Neural crest cell (in vitro differentiated cells): Measurements from ENCODE around the gene SPDYE4. TPM values are rescaled to one million over a fixed set of nuclear protein-coding genes. Genes with fewer than 3 reads are reported as not detected.

ENCODE experiments used
- DNase-seq: peaks from one replicate; pipeline ENCODE4 v3.0.0; 2021; ENCODE audit warnings: low read depth, mixed read lengths, low spot score
- H3K27ac Mint-ChIP-seq: one replicate; pipeline ENCODE4 v1.8.0; 2021; ENCODE audit warnings: mild to moderate bottlenecking, mixed read lengths; ENCODE audit not compliant: unreplicated experiment
- H3K27me3 Mint-ChIP-seq: 2 replicates; pipeline ENCODE4 v1.8.0; 2021; ENCODE audit warnings: low read depth, mild to moderate bottlenecking, mixed read lengths
- H3K36me3 Mint-ChIP-seq: 2 replicates; pipeline ENCODE4 v1.8.0; 2021; ENCODE audit warnings: low read depth, mild to moderate bottlenecking, mixed read lengths
- H3K4me1 Mint-ChIP-seq: 2 replicates; pipeline ENCODE4 v1.8.0; 2021; ENCODE audit warnings: mixed read lengths
- H3K4me3 Mint-ChIP-seq: one replicate; pipeline ENCODE4 v1.8.0; 2021; ENCODE audit warnings: mild to moderate bottlenecking, mixed read lengths
- H3K9me3 Mint-ChIP-seq: 2 replicates; pipeline ENCODE4 v1.8.0; 2021; ENCODE audit warnings: mixed read lengths
- total RNA-seq: library from RNA; stranded (reverse); gene quantifications from 2 replicates; pipeline ENCODE4 v1.2.1, GENCODE V29; 2021
- TF ChIP-seq, protein P1 (sequence below): fragments of 200-600 bp; sonication (generic); conservative IDR thresholded peaks from 2 replicates; pipeline ENCODE4 v1.5.0; 2021; ENCODE audit warnings: antibody characterized with exemption, mild to moderate bottlenecking

SPDYE4 gene
- total RNA-seq, 1 donor from 2014 or later: not detected

DNA sequence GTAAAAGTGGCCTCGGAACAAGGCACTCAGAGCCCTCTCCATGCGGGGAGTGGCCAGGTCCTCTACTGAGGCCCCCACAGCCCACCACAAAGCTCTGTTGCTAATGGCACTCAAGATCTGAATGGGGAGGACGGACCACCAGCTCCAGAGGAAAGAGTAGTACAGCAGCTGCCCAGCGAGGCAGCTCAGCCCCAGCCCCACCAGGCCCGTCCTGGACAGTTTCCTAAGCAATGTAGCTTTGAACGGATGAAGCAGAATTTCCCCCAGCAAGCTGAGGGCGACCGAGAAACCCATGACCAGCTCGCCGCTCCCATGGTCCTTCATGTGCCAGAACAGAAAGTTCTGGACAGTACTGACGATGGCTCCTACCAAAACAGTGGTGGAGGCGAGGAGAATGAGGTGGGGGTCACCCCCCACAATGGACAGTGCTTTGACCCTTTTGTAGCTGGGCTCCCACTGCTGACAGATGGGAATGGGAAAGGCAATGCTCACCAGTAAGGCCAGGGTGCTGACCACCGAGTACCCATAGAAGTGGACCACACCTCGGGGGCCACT lies 39.4 kb upstream of the SPDYE4 start:
- H3K9me3 Mint-ChIP-seq: no peaks in the 10 kb centered on the region
- H3K27me3 Mint-ChIP-seq: peaks cover 53% of the 10 kb centered on the region
- TF ChIP-seq, protein P1, sequence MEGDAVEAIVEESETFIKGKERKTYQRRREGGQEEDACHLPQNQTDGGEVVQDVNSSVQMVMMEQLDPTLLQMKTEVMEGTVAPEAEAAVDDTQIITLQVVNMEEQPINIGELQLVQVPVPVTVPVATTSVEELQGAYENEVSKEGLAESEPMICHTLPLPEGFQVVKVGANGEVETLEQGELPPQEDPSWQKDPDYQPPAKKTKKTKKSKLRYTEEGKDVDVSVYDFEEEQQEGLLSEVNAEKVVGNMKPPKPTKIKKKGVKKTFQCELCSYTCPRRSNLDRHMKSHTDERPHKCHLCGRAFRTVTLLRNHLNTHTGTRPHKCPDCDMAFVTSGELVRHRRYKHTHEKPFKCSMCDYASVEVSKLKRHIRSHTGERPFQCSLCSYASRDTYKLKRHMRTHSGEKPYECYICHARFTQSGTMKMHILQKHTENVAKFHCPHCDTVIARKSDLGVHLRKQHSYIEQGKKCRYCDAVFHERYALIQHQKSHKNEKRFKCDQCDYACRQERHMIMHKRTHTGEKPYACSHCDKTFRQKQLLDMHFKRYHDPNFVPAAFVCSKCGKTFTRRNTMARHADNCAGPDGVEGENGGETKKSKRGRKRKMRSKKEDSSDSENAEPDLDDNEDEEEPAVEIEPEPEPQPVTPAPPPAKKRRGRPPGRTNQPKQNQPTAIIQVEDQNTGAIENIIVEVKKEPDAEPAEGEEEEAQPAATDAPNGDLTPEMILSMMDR: no peak
- peaks cover 4% of the 10 kb centered on the region for H3K4me1 Mint-ChIP-seq
- no peaks in the 10 kb centered on the region for H3K36me3 Mint-ChIP-seq
- DNase-seq: no peak
- no peak overlapping the region for H3K4me3 Mint-ChIP-seq
- H3K27ac Mint-ChIP-seq: no peak overlapping the region

DNA sequence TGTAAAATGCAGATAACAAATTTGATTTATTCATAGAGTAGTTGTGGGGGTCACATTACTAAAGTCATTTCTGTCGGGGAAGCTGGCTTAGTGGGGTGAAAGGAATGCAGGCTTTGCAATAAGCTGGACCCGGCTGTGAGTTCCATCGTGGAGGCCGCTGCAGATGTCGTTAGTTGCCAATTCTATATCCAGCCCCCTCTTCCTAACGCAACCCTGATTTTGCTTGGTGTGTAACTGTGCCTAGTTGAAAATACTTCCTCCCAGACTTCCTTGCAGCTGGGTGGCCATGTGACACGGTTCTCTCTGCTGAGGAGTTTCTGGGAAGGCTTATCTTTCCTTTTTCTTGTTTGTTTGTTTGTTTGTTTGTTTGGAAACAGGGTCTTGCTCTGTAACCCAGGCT lies 36.3 kb upstream of the SPDYE4 start:
- peaks cover 3% of the 10 kb centered on the region for H3K36me3 Mint-ChIP-seq
- TF ChIP-seq, protein P1: no peak
- H3K27ac Mint-ChIP-seq: no peak overlapping the region
- H3K4me1 Mint-ChIP-seq: peaks cover 7% of the 10 kb centered on the region
- H3K27me3 Mint-ChIP-seq: peaks cover 30% of the 10 kb centered on the region
- peaks cover 5% of the 10 kb centered on the region for H3K9me3 Mint-ChIP-seq
- H3K4me3 Mint-ChIP-seq: no peak overlapping the region
- no peak for DNase-seq

DNA sequence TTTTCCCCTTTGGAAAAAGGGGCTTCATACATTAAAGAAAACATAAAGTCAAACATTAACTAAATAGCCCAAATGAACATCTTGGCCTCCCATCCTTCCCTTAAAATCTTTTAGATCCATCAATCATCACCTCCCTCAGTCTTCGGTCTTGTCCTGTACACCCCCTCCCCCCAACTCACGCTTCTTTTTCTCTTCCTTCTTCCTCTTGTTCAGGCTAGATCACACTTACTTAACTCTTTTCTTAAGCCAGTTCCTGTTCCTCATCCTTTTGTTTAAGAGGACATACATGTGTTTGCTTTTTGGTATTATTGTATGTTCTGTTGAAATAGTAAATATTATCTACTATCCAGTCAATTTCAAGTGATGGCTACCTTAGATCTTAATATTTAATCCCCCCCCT lies 35.3 kb upstream of the SPDYE4 start:
- peaks cover 13% of the 10 kb centered on the region for H3K4me1 Mint-ChIP-seq
- TF ChIP-seq, protein P1: no peak
- H3K27ac Mint-ChIP-seq: no peak overlapping the region
- H3K4me3 Mint-ChIP-seq: no peak overlapping the region
- peaks cover 5% of the 10 kb centered on the region for H3K9me3 Mint-ChIP-seq
- H3K27me3 Mint-ChIP-seq: peaks cover 23% of the 10 kb centered on the region
- no peak for DNase-seq
- H3K36me3 Mint-ChIP-seq: peaks cover 3% of the 10 kb centered on the region

- Mint-ChIP-seq H3K9me3 (peaks cover 5% of the 10 kb centered on the region), H3K4me3 (no peak overlapping the region), H3K4me1 (peaks cover 13% of the 10 kb centered on the region), H3K27ac (no peak overlapping the region), H3K36me3 (peaks cover 3% of the 10 kb centered on the region), H3K27me3 (peaks cover 13% of the 10 kb centered on the region)
- TF ChIP-seq, protein P1: no peak
- no peak for DNase-seq
Measured at GRCh38 chr17:8792646-8793045, 34.3 kb upstream of the SPDYE4 start.

DNA sequence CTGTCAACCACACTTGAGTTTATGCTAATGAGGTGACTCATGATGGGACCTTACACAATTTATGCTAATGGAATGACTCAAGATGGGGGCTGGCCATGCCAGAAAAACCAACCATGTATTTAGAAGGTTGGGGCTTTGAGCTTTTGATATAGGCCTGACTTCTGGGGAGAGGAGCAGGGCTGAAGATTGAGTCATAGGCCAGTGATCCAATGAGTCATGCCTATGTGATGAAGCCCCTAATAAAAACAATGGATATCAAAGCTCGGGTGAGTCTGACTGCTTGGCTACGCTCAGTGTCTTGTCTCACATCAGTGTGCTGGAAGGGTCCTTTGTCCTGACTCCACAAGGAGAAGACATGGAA lies 33.5 kb upstream of the SPDYE4 start:
- TF ChIP-seq, protein P1: no peak
- Mint-ChIP-seq H3K9me3 (peaks cover 5% of the 10 kb centered on the region), H3K36me3 (peaks cover 3% of the 10 kb centered on the region), H3K27ac (no peak overlapping the region), H3K4me3 (no peak overlapping the region), H3K4me1 (peaks cover 13% of the 10 kb centered on the region), H3K27me3 (peaks cover 6% of the 10 kb centered on the region)
- DNase-seq: no peak
